ENCODE measurements around the gene CSGALNACT2.

CSGALNACT2 gene

GRCh38 chr10:43130770-43131171, 7.5 kb upstream of the CSGALNACT2 start:
- no peak overlapping the region for H3K4me3 ChIP-seq (ENCODE audit: low read length)
- DNase-seq (ENCODE audit: low read depth): peak; percentile 93
- TF ChIP-seq CTCF (IDR thresholded peaks at IDR 0.05; ENCODE audit: insufficient read depth, low read depth, low read length, missing control alignments): no peak

- no peak for TF ChIP-seq CTCF (IDR thresholded peaks at IDR 0.05; ENCODE audit: insufficient read depth, low read depth, low read length, missing control alignments)
- no peak for DNase-seq (ENCODE audit: low read depth)
- H3K4me3 ChIP-seq (ENCODE audit: low read length): no peak overlapping the region
Observed at GRCh38 chr10:43131256-43131655, 7.0 kb upstream of the CSGALNACT2 start.

- DNase-seq (ENCODE audit: low read depth): no peak
- H3K4me3 ChIP-seq (ENCODE audit: low read length): no peak overlapping the region
- no peak for TF ChIP-seq CTCF (IDR thresholded peaks at IDR 0.05; ENCODE audit: insufficient read depth, low read depth, low read length, missing control alignments)
Observed at GRCh38 chr10:43131906-43132305, 6.3 kb upstream of the CSGALNACT2 start.

GRCh38 chr10:43132867-43133787, 5.1 kb upstream of the CSGALNACT2 start:
- DNase-seq (ENCODE audit: low read depth): no peak
- no peak for TF ChIP-seq CTCF (IDR thresholded peaks at IDR 0.05; ENCODE audit: insufficient read depth, low read depth, low read length, missing control alignments)
- no peak overlapping the region for H3K4me3 ChIP-seq (ENCODE audit: low read length)

- peak; percentile 65 for DNase-seq (ENCODE audit: low read depth)
- H3K4me3 ChIP-seq (ENCODE audit: low read length): no peak overlapping the region
- no peak for TF ChIP-seq CTCF (IDR thresholded peaks at IDR 0.05; ENCODE audit: insufficient read depth, low read depth, low read length, missing control alignments)
Observed at GRCh38 chr10:43134126-43134905, 3.9 kb upstream of the CSGALNACT2 start.

- no peak overlapping the region for H3K4me3 ChIP-seq (ENCODE audit: low read length)
- no peak for DNase-seq (ENCODE audit: low read depth)
- TF ChIP-seq CTCF (IDR thresholded peaks at IDR 0.05; ENCODE audit: insufficient read depth, low read depth, low read length, missing control alignments): no peak
Observed at GRCh38 chr10:43135064-43135463, 3.2 kb upstream of the CSGALNACT2 start.
